Measurements from ENCODE around the gene ZCWPW2. TPM values are rescaled to one million over a fixed set of nuclear protein-coding genes. Genes with fewer than 3 reads are reported as not detected.

The ZCWPW2 gene
- total and polyA plus RNA-seq, 4 donors = 0.15 to 0.23 (median 0.16) TPM

DNA sequence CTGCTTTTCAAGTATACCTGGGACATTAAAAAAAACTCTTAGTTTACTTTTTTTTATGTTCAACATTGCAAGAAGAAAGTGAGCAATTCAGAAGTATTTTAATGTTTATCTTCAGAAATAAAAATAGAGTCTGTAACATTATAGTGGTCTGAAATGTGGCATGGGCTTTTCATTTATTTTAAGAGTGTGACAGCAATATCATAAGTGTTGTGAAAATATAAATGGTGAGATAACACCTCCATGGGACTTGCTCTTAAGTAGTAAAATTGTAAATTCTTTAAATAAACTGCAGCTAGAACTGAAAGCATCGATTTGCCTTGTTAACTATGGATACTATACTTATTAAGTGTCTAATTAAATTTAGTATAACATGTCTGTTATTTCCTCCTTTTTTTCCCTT, 48.8 kb upstream of the ZCWPW2 start:
- 98% methylated on average over 1 of the region's 1 CpG for WGBS
- Histone ChIP-seq H3K4me1 (ENCODE audit: control insufficient read depth in 4 of 4, insufficient read depth in 4 of 4, low read length in 3 of 4) (no peaks in the 10 kb centered on the region), H3K36me3 (ENCODE audit: control insufficient read depth in 4 of 4, insufficient read depth in 3 of 4, low read depth in 1 of 4, low read length in 3 of 4) (no peaks in the 10 kb centered on the region), H3K9me3 (ENCODE audit: control insufficient read depth in 4 of 4, low read length in 3 of 4) (no peaks in the 10 kb centered on the region), H3K27me3 (ENCODE audit: control insufficient read depth in 4 of 4, insufficient read depth in 4 of 4, low read length in 3 of 4) (no peaks in the 10 kb centered on the region), H3K4me3 (ENCODE audit: low read depth in 1 of 3, low read length in 3 of 3) (no peak overlapping the region), H3K27ac (ENCODE audit: low read depth in 1 of 2, low read length in 2 of 2) (no peak overlapping the region), H3K9ac (ENCODE audit: low read depth in 1 of 2, low read length in 2 of 2) (no peak overlapping the region)
- TF ChIP-seq YY1 (IDR thresholded peaks at IDR 0.05) (no peak), RXRA (IDR thresholded peaks at IDR 0.05) (no peak), EGR1 (IDR thresholded peaks at IDR 0.05; ENCODE audit: low read depth in 2 of 2) (no peak), JUND (IDR thresholded peaks at IDR 0.05) (no peak)
- TF ChIP-seq, protein P1, sequence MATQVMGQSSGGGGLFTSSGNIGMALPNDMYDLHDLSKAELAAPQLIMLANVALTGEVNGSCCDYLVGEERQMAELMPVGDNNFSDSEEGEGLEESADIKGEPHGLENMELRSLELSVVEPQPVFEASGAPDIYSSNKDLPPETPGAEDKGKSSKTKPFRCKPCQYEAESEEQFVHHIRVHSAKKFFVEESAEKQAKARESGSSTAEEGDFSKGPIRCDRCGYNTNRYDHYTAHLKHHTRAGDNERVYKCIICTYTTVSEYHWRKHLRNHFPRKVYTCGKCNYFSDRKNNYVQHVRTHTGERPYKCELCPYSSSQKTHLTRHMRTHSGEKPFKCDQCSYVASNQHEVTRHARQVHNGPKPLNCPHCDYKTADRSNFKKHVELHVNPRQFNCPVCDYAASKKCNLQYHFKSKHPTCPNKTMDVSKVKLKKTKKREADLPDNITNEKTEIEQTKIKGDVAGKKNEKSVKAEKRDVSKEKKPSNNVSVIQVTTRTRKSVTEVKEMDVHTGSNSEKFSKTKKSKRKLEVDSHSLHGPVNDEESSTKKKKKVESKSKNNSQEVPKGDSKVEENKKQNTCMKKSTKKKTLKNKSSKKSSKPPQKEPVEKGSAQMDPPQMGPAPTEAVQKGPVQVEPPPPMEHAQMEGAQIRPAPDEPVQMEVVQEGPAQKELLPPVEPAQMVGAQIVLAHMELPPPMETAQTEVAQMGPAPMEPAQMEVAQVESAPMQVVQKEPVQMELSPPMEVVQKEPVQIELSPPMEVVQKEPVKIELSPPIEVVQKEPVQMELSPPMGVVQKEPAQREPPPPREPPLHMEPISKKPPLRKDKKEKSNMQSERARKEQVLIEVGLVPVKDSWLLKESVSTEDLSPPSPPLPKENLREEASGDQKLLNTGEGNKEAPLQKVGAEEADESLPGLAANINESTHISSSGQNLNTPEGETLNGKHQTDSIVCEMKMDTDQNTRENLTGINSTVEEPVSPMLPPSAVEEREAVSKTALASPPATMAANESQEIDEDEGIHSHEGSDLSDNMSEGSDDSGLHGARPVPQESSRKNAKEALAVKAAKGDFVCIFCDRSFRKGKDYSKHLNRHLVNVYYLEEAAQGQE (IDR thresholded peaks at IDR 0.05) = no peak
- TF ChIP-seq, protein P2, sequence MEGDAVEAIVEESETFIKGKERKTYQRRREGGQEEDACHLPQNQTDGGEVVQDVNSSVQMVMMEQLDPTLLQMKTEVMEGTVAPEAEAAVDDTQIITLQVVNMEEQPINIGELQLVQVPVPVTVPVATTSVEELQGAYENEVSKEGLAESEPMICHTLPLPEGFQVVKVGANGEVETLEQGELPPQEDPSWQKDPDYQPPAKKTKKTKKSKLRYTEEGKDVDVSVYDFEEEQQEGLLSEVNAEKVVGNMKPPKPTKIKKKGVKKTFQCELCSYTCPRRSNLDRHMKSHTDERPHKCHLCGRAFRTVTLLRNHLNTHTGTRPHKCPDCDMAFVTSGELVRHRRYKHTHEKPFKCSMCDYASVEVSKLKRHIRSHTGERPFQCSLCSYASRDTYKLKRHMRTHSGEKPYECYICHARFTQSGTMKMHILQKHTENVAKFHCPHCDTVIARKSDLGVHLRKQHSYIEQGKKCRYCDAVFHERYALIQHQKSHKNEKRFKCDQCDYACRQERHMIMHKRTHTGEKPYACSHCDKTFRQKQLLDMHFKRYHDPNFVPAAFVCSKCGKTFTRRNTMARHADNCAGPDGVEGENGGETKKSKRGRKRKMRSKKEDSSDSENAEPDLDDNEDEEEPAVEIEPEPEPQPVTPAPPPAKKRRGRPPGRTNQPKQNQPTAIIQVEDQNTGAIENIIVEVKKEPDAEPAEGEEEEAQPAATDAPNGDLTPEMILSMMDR (IDR thresholded peaks at IDR 0.05; ENCODE audit: low read depth, low read length, missing input control) = no peak
- DNase-seq (ENCODE audit: low spot score) = no peak

DNA sequence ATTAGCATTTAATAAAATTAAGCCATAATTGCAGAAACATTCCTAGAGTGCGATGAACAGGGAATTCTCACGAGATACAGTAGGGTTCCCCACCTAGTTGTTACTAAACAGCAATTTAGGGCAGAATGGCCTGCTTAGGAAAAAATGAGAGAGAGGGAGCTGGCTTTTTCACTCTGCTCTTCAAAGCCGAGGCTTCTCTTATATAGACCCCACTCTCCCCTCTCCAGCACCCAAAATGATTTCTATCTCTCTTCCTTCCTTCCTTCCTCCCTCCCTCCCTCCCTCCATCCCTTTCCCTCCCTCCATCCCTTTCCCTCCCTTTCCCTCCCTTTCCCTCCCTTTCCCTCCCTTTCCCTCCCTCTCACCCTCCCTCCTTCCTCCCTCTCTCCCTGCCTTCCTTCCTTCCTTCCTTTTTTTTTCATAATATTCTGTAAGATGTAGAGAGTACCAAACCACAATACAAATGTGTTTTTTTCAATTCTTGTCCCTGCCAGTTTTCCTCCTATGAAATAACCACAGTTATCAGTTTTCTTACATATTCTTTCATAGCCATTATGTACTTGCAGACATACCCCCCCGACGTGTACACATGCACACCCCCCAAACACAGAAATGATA, 48.1 kb upstream of the ZCWPW2 start:
- Histone ChIP-seq H3K36me3 (ENCODE audit: control insufficient read depth in 4 of 4, insufficient read depth in 3 of 4, low read depth in 1 of 4, low read length in 3 of 4) (no peaks in the 10 kb centered on the region), H3K9ac (ENCODE audit: low read depth in 1 of 2, low read length in 2 of 2) (no peak overlapping the region), H3K4me3 (ENCODE audit: low read depth in 1 of 3, low read length in 3 of 3) (no peak overlapping the region), H3K9me3 (ENCODE audit: control insufficient read depth in 4 of 4, low read length in 3 of 4) (no peaks in the 10 kb centered on the region), H3K4me1 (ENCODE audit: control insufficient read depth in 4 of 4, insufficient read depth in 4 of 4, low read length in 3 of 4) (no peaks in the 10 kb centered on the region), H3K27me3 (ENCODE audit: control insufficient read depth in 4 of 4, insufficient read depth in 4 of 4, low read length in 3 of 4) (no peaks in the 10 kb centered on the region), H3K27ac (ENCODE audit: low read depth in 1 of 2, low read length in 2 of 2) (no peak overlapping the region)
- 93% methylated on average over 5 of the region's 5 CpGs for WGBS
- TF ChIP-seq NR2F2 (IDR thresholded peaks at IDR 0.05) (no peak), HNF4A (conservative IDR thresholded peaks at IDR 0.05) (no peak), TAF1 (conservative IDR thresholded peaks at IDR 0.05) (no peak), JUND (IDR thresholded peaks at IDR 0.05) (no peak), FOXA2 (IDR thresholded peaks at IDR 0.05) (no peak), HNF4G (IDR thresholded peaks at IDR 0.05) (no peak), EGR1 (IDR thresholded peaks at IDR 0.05; ENCODE audit: low read depth in 2 of 2) (no peak), ATF3 (IDR thresholded peaks at IDR 0.05) (no peak), FOXA1 (IDR thresholded peaks at IDR 0.05) (no peak), RAD21 (IDR thresholded peaks at IDR 0.05) (no peak), RXRA (IDR thresholded peaks at IDR 0.05) (no peak), SP1 (IDR thresholded peaks at IDR 0.05) (no peak), YY1 (IDR thresholded peaks at IDR 0.05) (no peak)
- TF ChIP-seq, protein P2 (IDR thresholded peaks at IDR 0.05; ENCODE audit: low read depth, low read length, missing input control) = no peak
- TF ChIP-seq, protein P1 (IDR thresholded peaks at IDR 0.05) = no peak
- DNase-seq (ENCODE audit: low spot score) = no peak
